ENCODE data around the gene SLC6A6. TPM values are rescaled to one million over a fixed set of nuclear protein-coding genes. Genes with fewer than 3 reads are reported as not detected.

SLC6A6 gene
- total and polyA plus RNA-seq, 8 donors, result 3.0 to 36.7 (median 19.7) TPM

GRCh38 chr3:14460342-14461005 lies 58.1 kb downstream of the SLC6A6 start:
- H3K4me3 ChIP-seq, result no peak overlapping the region
- peaks cover 26 to 60% (median 47%) of the 10 kb centered on the region in 4 donors for H3K4me1 ChIP-seq
- no peaks in the 10 kb centered on the region for H3K27me3 ChIP-seq
- H3K36me3 ChIP-seq, result peaks cover 13 to 85% (median 47%) of the 10 kb centered on the region in 4 donors
- intact Hi-C loops (cut with DNase I; ENCODE audit: low total_unique reads), result no loop called here
- no peaks in the 10 kb centered on the region for H3K9me3 ChIP-seq
- peak; percentile 61 to 88 for DNase-seq
- TF ChIP-seq CTCF (IDR thresholded peaks at IDR 0.05) (no peak), EP300 (IDR thresholded peaks at IDR 0.05) (no peak), POLR2A (IDR thresholded peaks at IDR 0.05) (no peak), POLR2AphosphoS5 (IDR thresholded peaks at IDR 0.05) (peak; percentile 38 to 81 (median 69))
- H3K27ac ChIP-seq, result peak overlapping the region; percentile 50 to 83 (median 70)
- WGBS, 5 donors, result 22 to 35% (median 27%) methylated on average over 8 to 9 of the region's 9 CpGs

GRCh38 chr3:14461006-14461747 lies 58.8 kb downstream of the SLC6A6 start:
- WGBS, 5 donors, result 61 to 77% (median 62%) methylated on average over 8 to 13 of the region's 13 CpGs
- Histone ChIP-seq H3K27ac (peak overlapping the region; percentile 50 to 83 (median 70)), H3K9me3 (no peaks in the 10 kb centered on the region), H3K4me3 (no peak overlapping the region), H3K27me3 (no peaks in the 10 kb centered on the region), H3K4me1 (peaks cover 26 to 53% (median 41%) of the 10 kb centered on the region in 4 donors), H3K36me3 (peaks cover 15 to 90% (median 52%) of the 10 kb centered on the region in 4 donors)
- intact Hi-C loops (cut with DNase I; ENCODE audit: low total_unique reads), result no loop called here
- TF ChIP-seq POLR2AphosphoS5 (IDR thresholded peaks at IDR 0.05) (no peak), CTCF (IDR thresholded peaks at IDR 0.05) (no peak), EP300 (IDR thresholded peaks at IDR 0.05) (no peak), POLR2A (IDR thresholded peaks at IDR 0.05) (no peak)
- peak in 1 of 2 donors; percentile 56 for DNase-seq

- intact Hi-C loops (cut with DNase I; ENCODE audit: low total_unique reads), result no loop called here
- peaks cover 26 to 49% (median 38%) of the 10 kb centered on the region in 4 donors for H3K4me1 ChIP-seq
- H3K9me3 ChIP-seq, result no peaks in the 10 kb centered on the region
- peak in 5 of 7 experiments; percentile 31 to 73 (median 48) for TF ChIP-seq CTCF (IDR thresholded peaks at IDR 0.05)
- no peak for TF ChIP-seq POLR2A (IDR thresholded peaks at IDR 0.05)
- TF ChIP-seq EP300 (IDR thresholded peaks at IDR 0.05), result no peak
- no peak for TF ChIP-seq POLR2AphosphoS5 (IDR thresholded peaks at IDR 0.05)
- H3K27me3 ChIP-seq, result no peaks in the 10 kb centered on the region
- H3K36me3 ChIP-seq, result peaks cover 22 to 93% (median 56%) of the 10 kb centered on the region in 4 donors
- DNase-seq, result peak; percentile 57 to 86
- WGBS, 5 donors, result 63 to 80% (median 72%) methylated on average over 7 to 8 of the region's 8 CpGs
- no peak overlapping the region for H3K4me3 ChIP-seq
- H3K27ac ChIP-seq, result peak overlapping the region in 3 of 5 donors; percentile 64 to 83 (median 82)
These were observed 59.4 kb downstream of the SLC6A6 start for GRCh38 chr3:14461748-14462324.

GRCh38 chr3:14462738-14463137 lies 60.3 kb downstream of the SLC6A6 start:
- no peak for DNase-seq
- TF ChIP-seq EP300 (IDR thresholded peaks at IDR 0.05), result no peak
- no peak for TF ChIP-seq POLR2AphosphoS5 (IDR thresholded peaks at IDR 0.05)
- no peak for TF ChIP-seq POLR2A (IDR thresholded peaks at IDR 0.05)
- no peak for TF ChIP-seq CTCF (IDR thresholded peaks at IDR 0.05)
- Histone ChIP-seq H3K27me3 (no peaks in the 10 kb centered on the region), H3K27ac (no peak overlapping the region), H3K4me1 (peaks cover 26 to 43% (median 36%) of the 10 kb centered on the region in 4 donors), H3K9me3 (no peaks in the 10 kb centered on the region), H3K36me3 (peaks cover 25 to 93% (median 64%) of the 10 kb centered on the region in 4 donors), H3K4me3 (no peak overlapping the region)
- WGBS, 5 donors, result 88 to 93% (median 89%) methylated on average over 9 of the region's 9 CpGs
- intact Hi-C loops (cut with DNase I; ENCODE audit: low total_unique reads), result no loop called here

All from stomach (tissue), 9 donors.